Measurements from ENCODE around the gene TRIO. TPM values are rescaled to one million over a fixed set of nuclear protein-coding genes. Genes with fewer than 3 reads are reported as not detected.

TRIO gene
- total and polyA plus RNA-seq, 10 of the 15 experiments (the other 5 are each of a cell fraction or from before 2014, with no cell fraction given): 5.1 to 96.4 (median 44.6) TPM

GRCh38 chr5:14211818-14212803, 69.0 kb downstream of the TRIO start (continued):
- TF ChIP-seq RELB (IDR thresholded peaks at IDR 0.05; ENCODE audit: low read depth) (peak; percentile 34), CBFB (IDR thresholded peaks at IDR 0.05; ENCODE audit: low read depth) (no peak), TCF3 (IDR thresholded peaks at IDR 0.05; ENCODE audit: borderline replicate concordance, insufficient read depth, low read depth, low read length) (no peak), LARP7 (IDR thresholded peaks at IDR 0.05) (no peak), GABPA (IDR thresholded peaks at IDR 0.05; ENCODE audit: low read depth) (no peak), CBX5 (IDR thresholded peaks at IDR 0.05; ENCODE audit: low read depth) (no peak), SRF (IDR thresholded peaks at IDR 0.05; ENCODE audit: low read depth in 2 of 2, low read length in 2 of 2) (no peak), PKNOX1 (IDR thresholded peaks at IDR 0.05) (0 out of 2 replicates have a peak, but pooled peaks have one; percentile 5), FOXK2 (IDR thresholded peaks at IDR 0.05) (no peak), HCFC1 (IDR thresholded peaks at IDR 0.05; ENCODE audit: low read length) (no peak), ZBTB40 (IDR thresholded peaks at IDR 0.05; ENCODE audit: borderline replicate concordance) (no peak; the same call in 1 of the 2 replicates), TBL1XR1 (IDR thresholded peaks at IDR 0.05; ENCODE audit: low read depth, low read length) (no peak; the same call in 1 of the 2 replicates), BHLHE40 (IDR thresholded peaks at IDR 0.05; ENCODE audit: borderline replicate concordance in 1 of 2, low read depth in 2 of 2, low read length in 1 of 2) (peak; percentile 74 to 78; a peak in 3 of 4 replicates), TCF7 (IDR thresholded peaks at IDR 0.05; ENCODE audit: borderline replicate concordance) (no peak), SUPT20H (IDR thresholded peaks at IDR 0.05; ENCODE audit: borderline replicate concordance, control insufficient read depth, low read depth, low read length) (no peak), CREM (IDR thresholded peaks at IDR 0.05; ENCODE audit: low read depth) (no peak), NKRF (conservative IDR thresholded peaks at IDR 0.05) (no peak), POLR2A (IDR thresholded peaks at IDR 0.05; ENCODE audit: low read depth, low read length) (peak; percentile 56), ZBED1 (IDR thresholded peaks at IDR 0.05; ENCODE audit: borderline replicate concordance) (no peak), SPI1 (IDR thresholded peaks at IDR 0.05; ENCODE audit: borderline replicate concordance, insufficient read depth, low read depth, low read length) (peak; percentile 53; the same call in 1 of the 2 replicates)
